Fibroblast of lung (primary cell): ENCODE data around the gene CMSS1. TPM values are rescaled to one million over a fixed set of nuclear protein-coding genes. Genes with fewer than 3 reads are reported as not detected.

Experiments used
- DNase-seq, 2 donors: peaks; one replicate each; pipeline versions ENCODE4 v3.0.0 to v3.0.0-alpha.2; 2010; ENCODE audit warnings: low read depth in 2 of 2
- H2AFZ ChIP-seq: 2 replicates; pipeline ENCODE4 v1.5.1; 2012; ENCODE audit warnings: low read length, control low read depth, inconsistent platforms
- H3K27ac ChIP-seq: 2 replicates; pipeline ENCODE4 v1.5.1; 2011; ENCODE audit warnings: low read length, control low read depth; ENCODE audit not compliant: insufficient read depth
- H3K27me3 ChIP-seq: 2 replicates; pipeline ENCODE4 v1.5.1; 2011; ENCODE audit warnings: mild to moderate bottlenecking, low read length; ENCODE audit not compliant: control insufficient read depth, insufficient read depth
- H3K36me3 ChIP-seq: 2 replicates; pipeline ENCODE4 v1.5.1; 2011; ENCODE audit warnings: low read length; ENCODE audit not compliant: control insufficient read depth, insufficient read depth
- H3K4me1 ChIP-seq: 2 replicates; pipeline ENCODE4 v1.5.1; 2011; ENCODE audit warnings: low read length; ENCODE audit not compliant: control insufficient read depth, insufficient read depth; ENCODE audit errors: extremely low read depth
- H3K4me2 ChIP-seq: 2 replicates; pipeline ENCODE4 v1.5.1; 2011; ENCODE audit warnings: low read length, control low read depth; ENCODE audit not compliant: insufficient read depth; ENCODE audit errors: extremely low read depth
- H3K4me3 ChIP-seq, 4 experiments: fragments of 200-600 bp in 1 of 4; sonication (generic) in 1 of 4; replicated peaks in 1 of 4; 2 replicates each; pipeline ENCODE4 v1.5.1; 2011 to 2016; ENCODE audit warnings: low read length in 4 of 4, low read depth in 3 of 4, mild to moderate bottlenecking in 3 of 4, control low read depth in 2 of 4, inconsistent platforms in 1 of 4, mixed read lengths in 1 of 4; ENCODE audit not compliant: insufficient read depth in 1 of 4; ENCODE audit errors: control extremely low read depth in 1 of 4
- H3K79me2 ChIP-seq: 2 replicates; pipeline ENCODE4 v1.5.1; 2012; ENCODE audit warnings: mild to moderate bottlenecking, low read length, inconsistent platforms; ENCODE audit not compliant: control insufficient read depth, insufficient read depth
- H3K9ac ChIP-seq: 2 replicates; pipeline ENCODE4 v1.5.1; 2011; ENCODE audit warnings: mild to moderate bottlenecking, low read length, control low read depth; ENCODE audit not compliant: insufficient read depth
- H3K9me3 ChIP-seq: 2 replicates; pipeline ENCODE4 v1.5.1; 2012; ENCODE audit warnings: low read depth, low read length; ENCODE audit not compliant: control insufficient read depth, insufficient read depth
- H4K20me1 ChIP-seq: 2 replicates; pipeline ENCODE4 v1.5.1; 2011; ENCODE audit warnings: low read length; ENCODE audit not compliant: control insufficient read depth, insufficient read depth; ENCODE audit errors: extremely low read depth
- EZH2 ChIP-seq: IDR thresholded peaks from 2 replicates; pipeline ENCODE4 v1.5.1; 2012; ENCODE audit warnings: low read length, control low read depth, mild to moderate bottlenecking; ENCODE audit errors: missing control alignments
- polyA plus RNA-seq, 2 donors: library from polyadenylated mRNA; depleted of rRNA in 1 of 2; stranded (reverse) in 1 of 2; unstranded in 1 of 2; fragments of >200 nt; gene quantifications; 2 replicates each; pipeline ENCODE4 v1.2.1, GENCODE V29; 2011 to 2012; ENCODE audit warnings: missing spikeins in 1 of 2
- total RNA-seq: library from RNA; depleted of rRNA; stranded (reverse); fragments of >200 nt; gene quantifications from 2 replicates; pipeline ENCODE4 v1.2.1, GENCODE V29; 2014
- TF ChIP-seq, protein P1 (sequence below), 2 donors: IDR thresholded peaks in 1 of 2; conservative IDR thresholded peaks in 1 of 2; 1 replicate in 1 of 2; 2 replicates in 1 of 2; pipeline ENCODE4 v1.5.1; 2011 to 2012; ENCODE audit warnings: low read length in 2 of 2, control low read depth in 1 of 2, inconsistent platforms in 1 of 2, low read depth in 1 of 2, mild to moderate bottlenecking in 1 of 2

Gene CMSS1
- total and polyA plus RNA-seq, 2 donors (not counting 1 experiment from before 2014, with no cell fraction given) = 6.9 to 13.2 TPM

DNA sequence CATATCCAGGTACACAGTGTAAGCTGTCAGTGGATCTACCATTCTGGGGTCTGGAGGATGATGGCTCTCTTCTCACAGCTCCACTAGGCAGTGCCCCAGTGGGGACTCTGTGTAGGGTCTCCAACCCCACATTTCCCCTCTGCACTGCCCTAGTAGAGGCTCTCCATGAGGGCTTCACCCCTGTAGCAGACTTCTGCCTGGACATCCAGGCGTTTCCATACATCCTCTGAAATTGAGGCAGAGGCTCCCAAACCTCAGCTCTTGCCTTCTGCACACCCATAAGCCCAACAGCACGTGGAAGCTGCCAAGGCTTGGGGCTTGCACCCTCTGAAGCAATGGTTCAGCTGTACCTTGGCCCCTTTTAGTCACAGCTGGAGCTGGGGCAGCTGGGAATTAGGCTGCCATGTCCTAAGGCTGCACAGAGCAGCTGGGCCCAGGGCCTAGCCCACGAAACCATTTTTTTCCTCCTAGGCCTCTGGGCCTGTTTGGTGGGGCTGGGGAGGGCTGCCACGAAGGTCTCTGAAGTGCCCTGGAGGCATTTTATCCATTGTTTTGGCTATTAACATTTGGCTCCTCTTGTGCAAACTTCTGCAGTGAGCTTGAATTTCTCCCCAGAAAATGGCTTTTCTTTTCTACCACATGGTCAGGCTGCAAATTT lies 362.2 kb downstream of the CMSS1 start:
- Histone ChIP-seq H3K4me1 (no peaks in the 10 kb centered on the region), H2AFZ (no peak overlapping the region), H3K4me2 (no peak overlapping the region), H3K9me3 (no peaks in the 10 kb centered on the region), H3K36me3 (no peaks in the 10 kb centered on the region), H4K20me1 (no peaks in the 10 kb centered on the region), H3K79me2 (no peaks in the 10 kb centered on the region), H3K9ac (no peak overlapping the region), H3K27ac (no peak overlapping the region), H3K27me3 (no peaks in the 10 kb centered on the region), H3K4me3 (no peak overlapping the region)
- DNase-seq = no peak
- no peak for TF ChIP-seq EZH2
- TF ChIP-seq, protein P1, sequence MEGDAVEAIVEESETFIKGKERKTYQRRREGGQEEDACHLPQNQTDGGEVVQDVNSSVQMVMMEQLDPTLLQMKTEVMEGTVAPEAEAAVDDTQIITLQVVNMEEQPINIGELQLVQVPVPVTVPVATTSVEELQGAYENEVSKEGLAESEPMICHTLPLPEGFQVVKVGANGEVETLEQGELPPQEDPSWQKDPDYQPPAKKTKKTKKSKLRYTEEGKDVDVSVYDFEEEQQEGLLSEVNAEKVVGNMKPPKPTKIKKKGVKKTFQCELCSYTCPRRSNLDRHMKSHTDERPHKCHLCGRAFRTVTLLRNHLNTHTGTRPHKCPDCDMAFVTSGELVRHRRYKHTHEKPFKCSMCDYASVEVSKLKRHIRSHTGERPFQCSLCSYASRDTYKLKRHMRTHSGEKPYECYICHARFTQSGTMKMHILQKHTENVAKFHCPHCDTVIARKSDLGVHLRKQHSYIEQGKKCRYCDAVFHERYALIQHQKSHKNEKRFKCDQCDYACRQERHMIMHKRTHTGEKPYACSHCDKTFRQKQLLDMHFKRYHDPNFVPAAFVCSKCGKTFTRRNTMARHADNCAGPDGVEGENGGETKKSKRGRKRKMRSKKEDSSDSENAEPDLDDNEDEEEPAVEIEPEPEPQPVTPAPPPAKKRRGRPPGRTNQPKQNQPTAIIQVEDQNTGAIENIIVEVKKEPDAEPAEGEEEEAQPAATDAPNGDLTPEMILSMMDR (conservative IDR thresholded peaks at IDR 0.05 in 1 of 2, IDR thresholded peaks at IDR 0.05 in 1 of 2; ENCODE audit: low read depth in 1 of 2, low read length in 2 of 2) = no peak

- H3K4me2 ChIP-seq = no peak overlapping the region
- TF ChIP-seq EZH2 = no peak
- TF ChIP-seq, protein P1 (conservative IDR thresholded peaks at IDR 0.05 in 1 of 2, IDR thresholded peaks at IDR 0.05 in 1 of 2; ENCODE audit: low read depth in 1 of 2, low read length in 2 of 2) = no peak
- no peak overlapping the region for H3K27ac ChIP-seq
- no peaks in the 10 kb centered on the region for H3K36me3 ChIP-seq
- H2AFZ ChIP-seq = no peak overlapping the region
- no peak overlapping the region for H3K9ac ChIP-seq
- no peaks in the 10 kb centered on the region for H4K20me1 ChIP-seq
- no peaks in the 10 kb centered on the region for H3K9me3 ChIP-seq
- H3K79me2 ChIP-seq = no peaks in the 10 kb centered on the region
- DNase-seq = no peak
- H3K4me1 ChIP-seq = peaks cover 4% of the 10 kb centered on the region
- no peak overlapping the region for H3K4me3 ChIP-seq
- H3K27me3 ChIP-seq = no peaks in the 10 kb centered on the region
Measured at GRCh38 chr3:100183608-100184125, 366.0 kb downstream of the CMSS1 start.

- H3K4me2 ChIP-seq = no peak overlapping the region
- no peaks in the 10 kb centered on the region for H3K36me3 ChIP-seq
- TF ChIP-seq, protein P1 (conservative IDR thresholded peaks at IDR 0.05 in 1 of 2, IDR thresholded peaks at IDR 0.05 in 1 of 2; ENCODE audit: low read depth in 1 of 2, low read length in 2 of 2) = no peak
- no peak for TF ChIP-seq EZH2
- no peaks in the 10 kb centered on the region for H3K27me3 ChIP-seq
- H4K20me1 ChIP-seq = no peaks in the 10 kb centered on the region
- no peaks in the 10 kb centered on the region for H3K79me2 ChIP-seq
- H3K9ac ChIP-seq = no peak overlapping the region
- peak in 1 of 2 donors; percentile 14 for DNase-seq
- H3K4me3 ChIP-seq = no peak overlapping the region
- H3K4me1 ChIP-seq = peaks cover 4% of the 10 kb centered on the region
- H3K27ac ChIP-seq = no peak overlapping the region
- no peak overlapping the region for H2AFZ ChIP-seq
- H3K9me3 ChIP-seq = no peaks in the 10 kb centered on the region
Measured at GRCh38 chr3:100184948-100185570, 367.4 kb downstream of the CMSS1 start.
